GM12892 (cell line): ENCODE results near the gene EBPL.

Experiments used
- POLR2A ChIP-seq: IDR thresholded peaks from 2 replicates; pipeline ENCODE4 v1.6.1; 2011; ENCODE audit warnings: low read depth, low read length, control low read depth
- POLR2AphosphoS5 ChIP-seq: IDR thresholded peaks from 2 replicates; pipeline ENCODE4 v1.6.1; 2011; ENCODE audit warnings: low read depth, low read length, control low read depth
- TAF1 ChIP-seq: IDR thresholded peaks from 2 replicates; pipeline ENCODE4 v1.6.1; 2011; ENCODE audit warnings: low read depth, mild to moderate bottlenecking, control low read depth, low read length, borderline replicate concordance

- no peak for TF ChIP-seq POLR2A
- no peak for TF ChIP-seq POLR2AphosphoS5
- TF ChIP-seq TAF1 = no peak
These were observed 45.8 kb downstream of the EBPL start for GRCh38 chr13:49645451-49645850.
